GM19025 (cell line): ENCODE measurements around the gene LCN6.
"Not testable (repeated sequence)": the region's sequence is repeated elsewhere in the genome, so short reads cannot be mapped to it uniquely, and the experiment has no call there.

Source experiments
- ATAC-seq: cut with Tn5 transposase; IDR thresholded peaks from one replicate; pipeline ENCODE4 v1.9.1; 2021; ENCODE audit warnings: mild to moderate bottlenecking, low read depth, moderate library complexity; ENCODE audit not compliant: unreplicated experiment

LCN6 gene

DNA sequence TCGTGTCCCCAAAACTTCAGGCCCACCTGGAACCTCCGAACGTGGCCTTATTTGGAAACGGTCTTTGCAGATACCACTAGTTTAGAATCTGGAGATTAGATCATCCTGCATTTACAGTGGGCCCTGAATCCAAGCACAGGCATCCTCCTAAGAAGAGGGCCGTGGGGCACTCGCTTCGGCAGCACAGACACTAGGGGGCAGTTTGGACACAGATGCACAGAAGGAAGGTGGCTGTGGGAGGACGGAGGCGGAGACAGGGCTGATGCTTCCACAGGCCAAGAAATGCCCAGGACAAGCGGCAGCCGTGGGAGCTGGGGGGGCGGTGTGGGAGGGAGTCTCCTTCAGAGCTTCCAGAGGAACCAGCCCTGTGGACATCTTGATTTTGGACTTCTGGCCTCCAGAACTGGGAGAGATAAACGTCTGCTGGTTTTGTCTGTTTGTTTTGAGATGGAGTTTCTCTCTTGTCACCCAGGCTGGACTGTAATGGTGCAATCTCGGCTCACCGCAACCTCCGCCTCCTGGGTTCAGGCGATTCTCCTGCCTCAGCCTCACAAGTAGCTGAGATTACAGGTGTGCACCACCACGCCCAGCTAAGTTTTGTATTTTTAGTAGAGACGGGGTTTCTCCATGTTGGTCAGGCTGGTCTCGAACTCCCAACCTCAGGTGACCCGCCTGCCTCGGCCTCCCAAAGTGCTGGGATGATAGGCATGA, 12.7 kb upstream of the LCN6 start:
- ATAC-seq = not testable (repeated sequence)

DNA sequence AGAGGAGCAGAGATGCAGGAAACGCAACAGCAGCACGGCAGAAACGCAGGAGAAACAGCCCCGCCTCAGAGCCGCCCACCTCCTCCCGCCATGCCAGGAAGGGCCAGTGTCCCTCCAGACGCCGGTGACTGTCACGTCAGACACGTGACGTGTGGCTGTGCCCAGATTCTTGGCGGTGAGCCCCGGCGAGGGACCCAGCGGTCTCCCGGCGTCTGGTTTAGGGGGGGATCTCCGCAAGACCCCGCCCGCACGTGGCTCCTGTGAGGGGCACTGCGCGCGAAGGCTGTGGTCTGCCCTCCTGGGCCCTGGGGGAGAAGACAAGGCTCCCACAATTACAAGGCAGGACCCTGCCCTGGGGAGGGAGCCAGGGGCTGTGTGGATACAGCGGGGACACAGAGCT, 12.1 kb upstream of the LCN6 start:
- ATAC-seq = no peak

DNA sequence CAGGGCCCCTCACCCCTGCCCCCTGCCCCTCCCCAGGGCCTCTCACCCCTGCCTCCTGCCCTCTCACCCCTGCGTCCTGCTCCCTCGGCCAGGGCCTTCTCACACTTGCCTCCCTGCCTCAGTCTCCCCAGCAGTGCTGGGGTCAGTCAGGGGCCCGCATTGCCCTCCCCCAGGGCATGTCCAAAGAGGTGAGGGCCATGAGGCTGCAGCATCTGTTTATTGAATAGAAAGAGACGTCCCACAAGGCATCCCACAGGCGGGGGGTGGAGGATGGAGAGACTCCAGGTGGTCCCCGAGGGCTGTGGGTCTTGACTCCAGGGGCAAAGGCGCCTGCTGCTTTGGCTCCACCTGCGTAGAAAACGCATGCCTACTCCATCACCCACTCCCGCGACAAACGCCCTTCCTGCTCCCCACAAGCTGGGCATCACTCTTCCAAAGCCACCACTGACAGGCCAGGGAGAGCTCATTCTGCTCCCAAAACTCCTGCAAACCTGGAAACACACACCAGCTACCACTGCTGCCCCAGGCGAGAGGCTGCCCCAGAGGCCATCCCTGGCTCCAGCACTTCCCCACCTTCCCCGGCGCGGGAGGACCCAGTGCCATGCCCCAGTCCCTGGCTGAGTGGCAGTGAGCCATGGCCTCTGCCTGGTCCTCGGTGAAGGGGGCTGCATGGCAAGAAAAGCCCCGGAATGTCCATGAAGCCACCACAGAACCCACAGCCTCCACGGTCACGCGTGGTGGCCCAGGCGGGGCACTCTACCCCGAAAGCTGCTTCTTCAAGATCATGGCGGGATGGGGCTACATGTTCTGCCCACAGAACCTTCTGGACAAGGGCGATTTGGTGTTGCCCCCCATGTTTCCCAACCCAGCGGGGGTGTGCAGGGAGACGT, 11.4 kb upstream of the LCN6 start:
- ATAC-seq = no peak

DNA sequence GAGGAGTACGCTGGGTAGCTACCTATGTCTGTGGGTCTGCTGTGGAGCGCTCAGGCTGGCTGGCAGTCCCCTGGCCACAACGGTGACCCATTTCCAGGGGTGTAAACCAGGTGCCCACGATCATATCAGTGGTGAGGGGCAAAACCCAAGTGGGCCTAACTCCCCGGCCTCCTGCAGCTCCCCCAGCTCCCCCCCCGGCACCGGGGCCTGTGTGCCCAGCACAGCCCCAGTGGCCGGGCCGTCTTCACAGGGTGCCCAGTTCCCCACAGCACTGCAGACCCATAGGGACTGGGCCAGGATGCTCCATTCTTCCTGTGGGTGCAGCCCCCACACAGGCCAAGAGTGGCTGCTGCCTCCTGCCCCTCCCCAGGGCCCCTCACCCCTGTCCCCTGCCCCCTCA, 10.7 kb upstream of the LCN6 start:
- ATAC-seq = no peak

DNA sequence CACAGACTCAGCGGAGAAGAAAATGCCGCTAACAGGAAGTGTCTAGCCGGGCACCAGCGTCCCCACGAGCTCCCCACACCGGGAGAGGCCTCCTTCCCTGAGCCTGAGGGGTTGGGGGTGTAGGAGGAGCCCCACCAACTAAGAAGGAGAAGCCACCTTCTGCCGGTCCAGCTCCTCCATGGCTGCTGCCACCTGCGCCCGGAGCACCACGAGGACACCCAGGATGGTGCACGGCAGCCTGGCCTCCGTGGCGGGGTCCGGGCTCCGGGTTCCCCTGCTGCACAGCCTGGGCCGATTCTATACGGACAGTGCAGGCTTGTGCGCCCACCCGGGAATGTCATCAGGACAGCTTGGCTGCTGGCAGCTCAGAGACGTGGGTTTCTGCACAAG, 9.4 kb upstream of the LCN6 start:
- no peak for ATAC-seq

DNA sequence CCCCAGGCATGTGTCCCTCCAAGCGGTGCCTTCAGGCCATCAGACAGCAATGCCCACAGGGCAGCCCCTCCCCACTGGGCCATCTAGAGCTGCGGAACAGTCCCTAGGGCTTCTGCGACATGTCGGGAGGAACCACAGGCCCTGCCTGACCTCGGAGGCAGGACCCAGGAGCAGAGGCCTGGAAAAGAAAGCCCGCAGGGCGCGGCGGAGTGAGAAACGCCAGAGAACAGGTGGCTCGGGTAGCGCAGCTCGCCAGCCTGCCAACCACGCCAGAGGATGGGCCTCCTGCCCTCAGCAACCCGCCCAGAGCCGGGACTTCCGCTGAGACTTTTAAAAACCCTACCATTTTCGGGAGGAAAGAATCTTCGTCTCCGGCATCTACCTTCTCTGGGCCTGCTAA, 9.0 kb upstream of the LCN6 start:
- ATAC-seq = no peak

DNA sequence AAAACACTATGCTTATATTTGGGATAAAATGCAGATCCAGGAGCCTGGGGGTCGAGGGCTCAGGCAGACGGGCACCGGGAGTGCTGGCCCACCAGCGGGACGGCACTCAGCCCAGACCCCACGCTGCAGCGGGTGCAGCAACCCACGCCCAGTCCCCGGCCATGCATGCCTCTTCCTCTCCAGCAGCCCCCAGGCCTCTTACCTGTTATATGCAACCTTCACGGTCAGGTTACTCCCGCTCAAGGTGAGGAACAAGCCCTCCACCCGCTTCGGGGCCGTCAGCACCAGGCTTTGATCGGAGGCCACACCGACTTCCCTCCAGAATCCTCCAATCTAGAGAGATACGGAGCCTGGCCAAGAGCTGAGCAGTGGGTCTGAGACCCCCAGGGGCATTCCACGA, 8.5 kb upstream of the LCN6 start:
- ATAC-seq = no peak

DNA sequence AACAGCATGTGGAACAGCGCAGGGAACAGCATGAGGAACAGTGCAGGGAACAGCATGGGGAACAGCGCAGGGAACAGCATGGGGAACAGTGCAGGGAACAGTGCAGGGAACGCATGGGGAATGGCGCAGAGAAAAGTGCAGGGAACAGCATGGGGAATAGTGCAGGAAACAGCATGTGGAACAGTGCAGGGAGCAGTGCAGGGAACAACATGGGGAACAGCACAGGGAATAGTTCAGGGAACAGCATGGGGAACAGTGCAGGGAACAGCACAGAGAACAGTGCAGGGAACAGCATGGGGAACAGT, 7.8 kb upstream of the LCN6 start:
- no peak for ATAC-seq

DNA sequence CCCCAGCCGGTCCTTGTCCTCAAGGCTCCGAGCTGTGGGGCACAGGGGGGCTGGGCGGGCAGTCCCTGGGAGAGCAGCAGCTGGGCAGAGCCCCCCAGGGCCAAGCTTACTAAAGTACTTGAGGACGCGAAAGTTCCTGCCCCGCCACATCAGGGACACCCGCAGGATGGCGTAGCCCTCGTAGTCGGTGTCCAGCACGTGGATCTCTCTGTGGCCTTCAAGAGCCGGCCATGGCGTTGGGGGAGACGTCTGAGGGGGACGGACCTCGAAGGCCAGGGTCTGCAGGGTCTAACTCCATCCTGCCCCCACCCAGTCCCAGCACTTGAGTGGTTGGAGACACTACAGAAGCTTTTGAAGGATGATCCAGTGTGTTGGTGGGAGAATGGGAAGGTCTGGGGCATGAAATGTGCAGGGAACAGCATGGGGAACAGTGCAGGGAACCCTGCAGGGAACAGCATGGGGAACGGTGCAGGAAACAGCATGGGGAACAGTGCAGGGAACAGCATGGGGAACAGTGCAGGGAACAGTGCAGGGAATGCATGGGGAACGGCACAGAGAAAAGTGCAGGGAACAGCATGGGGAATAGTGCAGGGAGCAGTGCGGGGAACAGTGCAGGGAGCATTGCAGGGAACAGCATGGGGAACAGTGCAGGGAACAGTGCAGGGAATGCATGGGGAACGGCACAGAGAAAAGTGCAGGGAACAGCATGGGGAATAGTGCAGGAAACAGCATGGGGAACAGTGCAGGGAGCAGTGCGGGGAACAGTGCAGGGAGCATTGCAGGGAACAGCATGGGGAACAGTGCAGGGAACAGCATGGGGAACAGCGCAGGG, 7.2 kb upstream of the LCN6 start:
- not testable (repeated sequence) for ATAC-seq

DNA sequence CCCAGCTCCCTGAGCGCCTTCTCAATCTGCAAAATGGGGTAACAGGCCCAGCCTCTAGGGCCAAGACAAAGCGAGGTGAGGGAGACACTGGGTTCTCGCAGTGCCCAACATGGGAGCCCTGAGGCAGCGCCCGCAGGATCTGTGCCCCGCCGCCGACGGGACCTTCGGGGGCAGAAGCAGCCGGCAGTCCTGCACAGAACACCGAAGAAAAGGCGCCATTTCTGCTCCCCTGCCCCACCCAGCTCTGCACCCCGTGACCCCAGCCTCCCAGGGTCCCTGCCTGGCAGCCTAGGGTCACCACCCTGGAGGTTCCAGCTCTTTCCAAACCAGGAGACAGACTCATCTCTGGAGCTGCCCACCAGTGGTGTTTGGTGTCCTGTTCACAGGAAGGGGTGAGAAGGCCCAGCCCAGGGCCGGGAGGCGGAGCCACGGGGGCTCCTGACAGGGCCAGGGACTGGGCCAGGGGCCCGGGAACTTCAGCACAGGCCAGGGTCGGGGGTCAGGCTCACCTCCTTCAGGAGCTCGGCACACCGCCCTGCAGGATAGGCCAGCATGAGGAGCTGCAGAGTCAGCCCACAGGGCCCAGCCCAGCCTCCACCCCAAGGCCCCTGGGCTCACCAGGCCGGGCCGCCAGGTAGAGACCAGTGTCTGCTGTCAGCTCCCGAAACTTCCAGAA, 6.4 kb upstream of the LCN6 start:
- ATAC-seq = no peak

DNA sequence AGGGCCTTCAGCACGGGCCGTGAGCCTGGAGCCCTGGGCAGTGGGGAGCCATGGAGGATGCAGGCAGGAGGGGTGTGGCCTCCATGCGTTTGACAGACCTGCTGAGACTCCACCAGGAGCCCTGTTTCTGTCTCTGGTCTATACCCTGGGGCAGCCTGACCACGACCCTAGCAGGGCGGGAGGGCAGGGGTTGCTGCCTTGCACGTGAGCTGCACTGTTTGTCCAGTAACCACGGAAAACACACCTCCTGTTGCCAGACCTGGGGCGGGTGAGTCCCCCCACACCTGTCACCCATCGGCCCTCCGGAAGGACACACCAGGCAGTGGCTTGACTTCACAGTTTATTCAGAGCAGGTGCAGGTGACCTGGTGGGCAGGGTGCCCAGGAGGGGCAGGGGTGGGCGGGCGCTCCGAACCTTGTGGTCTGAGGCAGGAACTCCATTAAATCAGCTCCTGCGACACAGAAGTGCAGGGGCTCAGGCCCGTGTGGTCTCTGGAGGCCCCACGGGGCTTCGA, 5.8 kb upstream of the LCN6 start:
- ATAC-seq = no peak

DNA sequence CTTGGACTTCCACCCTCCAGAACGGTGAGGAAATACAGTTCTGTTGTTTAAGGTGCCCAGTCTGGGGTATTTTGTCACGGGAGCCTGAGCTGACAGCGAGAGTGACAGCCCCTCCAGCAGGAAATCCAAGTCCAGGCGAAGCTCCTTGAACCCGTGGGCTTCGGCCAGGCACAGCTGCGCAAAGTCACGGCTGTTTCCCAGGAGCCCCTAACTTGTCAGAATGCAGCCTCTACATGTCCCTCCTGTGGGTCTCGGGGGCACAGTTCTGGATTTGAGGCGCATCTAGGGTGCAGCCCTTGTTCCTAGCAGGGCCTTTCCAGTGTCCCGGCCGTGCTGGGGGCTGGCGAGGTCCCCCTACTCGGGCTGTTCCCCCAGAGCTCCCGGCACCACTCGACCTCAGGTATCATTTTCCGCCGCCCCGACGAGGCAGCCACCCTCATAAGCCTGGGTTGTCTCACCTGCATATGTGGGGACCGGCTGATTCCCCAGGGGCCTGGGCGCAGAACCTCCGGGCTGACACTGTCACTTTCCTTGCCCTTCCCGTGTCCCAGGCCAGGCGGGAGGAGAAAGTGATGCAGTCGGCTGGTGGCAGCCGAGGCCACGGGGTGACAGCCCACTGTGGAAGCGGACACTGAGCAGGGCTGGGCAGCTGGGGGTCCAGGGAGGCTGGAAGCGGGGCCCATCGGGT, 5.2 kb upstream of the LCN6 start:
- no peak for ATAC-seq

DNA sequence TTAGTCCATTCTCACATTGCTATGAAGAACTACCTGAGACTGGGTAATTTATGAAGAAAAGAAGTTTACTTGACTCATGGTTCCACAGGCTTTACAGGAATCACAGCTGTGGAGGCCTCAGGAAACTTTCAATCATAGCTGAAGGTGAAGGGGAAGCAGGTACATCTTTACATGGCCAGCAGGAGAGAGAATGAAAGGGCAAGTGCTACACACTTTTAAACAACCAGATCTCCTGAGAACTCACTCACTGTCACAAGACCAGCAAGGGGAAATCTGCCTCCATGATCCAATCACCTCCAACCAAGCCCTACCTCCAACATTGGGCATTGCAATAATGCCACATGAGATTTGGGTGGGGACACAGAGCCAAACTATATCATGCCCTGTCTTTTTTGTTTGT, 3.5 kb upstream of the LCN6 start:
- no peak for ATAC-seq

DNA sequence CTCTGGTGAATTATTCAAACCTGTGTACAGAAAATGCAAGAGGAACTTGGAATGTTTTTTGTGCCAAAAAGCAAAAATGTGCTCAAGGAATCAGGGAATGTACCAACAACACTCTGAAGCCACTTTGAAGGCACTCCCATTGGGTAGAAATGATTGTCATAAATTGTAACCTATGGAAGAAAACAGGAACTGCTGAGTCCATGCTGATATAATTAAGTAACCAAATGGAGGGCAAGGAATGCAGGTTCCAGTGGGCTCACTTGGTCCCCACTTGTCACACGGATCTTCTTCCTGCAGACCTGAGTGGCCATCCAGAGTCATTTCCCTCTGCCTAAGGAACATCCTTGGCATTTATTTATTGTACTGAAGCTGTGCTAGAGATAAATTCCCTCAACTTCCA, 2.9 kb upstream of the LCN6 start:
- no peak for ATAC-seq

DNA sequence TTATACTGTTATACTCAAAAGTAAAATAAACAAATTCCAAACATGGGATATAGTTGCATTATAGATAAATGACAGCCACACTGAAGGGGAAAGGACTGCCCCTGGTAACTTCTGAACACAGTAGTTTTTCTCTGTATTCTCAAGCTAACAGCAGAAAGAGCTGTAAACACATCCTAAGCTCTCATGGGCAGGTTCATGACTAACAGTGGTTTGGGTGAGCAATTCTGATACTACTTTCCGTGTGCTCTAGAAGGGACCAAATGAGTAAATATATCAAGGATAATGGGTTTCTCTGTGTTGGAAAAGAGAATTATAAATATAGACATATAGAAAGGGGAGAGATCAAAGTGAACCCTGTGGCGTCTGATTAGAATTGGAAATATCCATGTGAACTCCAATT, 2.2 kb upstream of the LCN6 start:
- ATAC-seq = no peak

DNA sequence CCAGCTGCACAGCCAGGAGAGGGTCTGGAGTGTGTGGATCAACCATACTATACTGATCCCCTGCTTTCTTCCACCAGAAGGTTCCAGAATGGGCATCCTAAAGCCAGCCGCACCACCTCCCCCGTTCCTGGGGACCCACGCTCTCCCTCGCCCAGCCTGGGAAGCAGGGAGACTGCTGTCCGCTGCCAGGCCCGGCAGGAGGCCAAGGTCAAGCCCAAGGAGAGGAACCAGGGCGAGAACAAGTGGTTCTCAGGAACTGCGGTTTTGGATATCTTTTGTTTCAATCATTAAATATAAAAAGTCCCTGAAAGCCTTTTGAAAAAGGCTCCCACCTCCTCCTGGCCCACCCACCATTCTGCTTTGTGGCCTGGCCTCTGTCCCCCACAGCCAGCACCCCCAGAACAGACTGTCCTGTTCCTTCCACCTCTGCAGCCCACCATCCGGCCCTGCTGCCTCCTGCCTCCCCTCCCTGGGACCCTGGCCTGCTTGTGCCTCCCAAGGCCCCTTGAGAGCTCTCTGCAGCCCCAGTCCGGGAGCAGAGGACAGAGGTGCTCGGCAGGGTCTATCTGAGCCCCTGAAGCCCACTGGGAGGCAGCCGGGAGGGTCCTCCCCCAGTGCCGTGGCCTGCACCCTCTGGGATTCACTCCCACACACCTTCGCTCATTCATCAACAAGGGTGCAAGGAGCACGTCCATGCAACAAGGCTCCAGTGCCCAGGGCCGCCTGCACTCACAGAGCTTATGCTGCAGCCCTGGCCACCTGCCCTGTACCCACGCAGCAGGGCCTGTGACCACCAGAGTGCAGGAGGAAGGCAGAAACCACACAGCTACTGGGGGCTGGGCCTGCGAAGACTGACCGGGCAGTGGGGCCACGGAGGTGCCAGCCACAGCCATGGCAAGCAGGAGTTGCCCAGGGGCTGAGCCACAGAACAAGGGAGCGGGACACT, 614 bp upstream of the LCN6 start:
- no peak for ATAC-seq

DNA sequence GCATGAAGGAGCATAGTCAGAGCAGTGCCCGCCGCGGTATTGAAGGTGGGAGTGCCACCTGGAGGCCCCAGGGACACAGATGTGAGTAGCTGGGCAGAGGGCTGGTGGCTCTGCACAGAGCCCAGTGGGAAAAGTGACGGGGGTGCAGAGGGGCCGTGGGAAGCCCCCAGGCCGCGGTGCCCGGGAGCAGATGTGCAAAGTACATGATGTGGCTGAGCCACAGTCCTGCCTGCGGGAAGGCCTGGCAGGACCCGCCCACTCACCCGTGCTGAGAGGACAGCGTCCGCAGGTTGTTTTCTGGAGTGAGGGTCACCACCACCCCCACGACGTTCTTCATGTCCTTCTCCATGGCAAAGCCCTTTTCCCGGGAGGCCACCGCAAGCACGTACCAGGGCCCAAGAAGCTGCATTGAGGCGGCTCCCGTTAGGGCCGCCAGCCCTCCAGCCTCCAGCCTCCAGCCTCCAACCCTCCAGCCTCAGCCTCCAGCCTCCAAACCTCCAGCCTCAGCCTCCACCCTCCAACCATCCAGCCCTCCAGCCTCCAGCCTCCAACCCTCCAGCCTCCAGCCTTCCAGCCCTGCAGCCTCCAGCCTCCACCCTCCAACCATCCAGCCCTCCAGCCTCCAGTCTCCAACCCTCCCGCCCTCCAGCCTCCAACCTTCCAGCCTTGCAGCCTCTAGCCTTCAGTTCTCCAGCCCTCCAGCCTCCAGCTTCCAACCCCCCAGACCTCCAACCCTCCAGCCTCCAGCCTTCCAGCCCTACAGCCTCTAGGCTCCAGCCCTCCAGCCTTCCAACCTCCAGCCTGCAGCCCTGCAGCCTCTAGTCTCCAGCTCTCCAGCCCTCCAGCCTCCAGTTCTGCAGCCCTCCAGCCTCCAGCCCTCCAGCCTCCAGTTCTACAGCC, 914 bp downstream of the LCN6 start:
- no peak for ATAC-seq

DNA sequence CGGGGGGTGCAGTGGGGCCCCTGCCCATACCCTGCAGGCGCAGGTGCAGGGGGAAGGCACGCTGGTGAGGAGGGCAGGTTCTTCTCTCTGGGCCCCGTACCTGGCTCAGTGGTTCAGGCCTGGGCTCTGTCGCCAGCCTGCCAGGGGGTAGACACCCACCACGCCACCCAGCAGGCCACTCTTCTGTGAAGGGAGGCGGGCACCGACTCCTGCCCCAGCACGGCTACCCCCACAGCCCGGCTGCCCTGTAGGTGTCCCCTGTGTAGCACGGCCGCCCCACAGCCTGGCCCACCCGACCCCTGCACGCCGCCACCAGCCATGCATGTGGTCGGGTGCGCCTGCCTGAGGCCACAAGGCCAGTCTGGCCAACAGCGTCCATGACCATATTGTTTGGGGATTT, 1.7 kb downstream of the LCN6 start:
- no peak for ATAC-seq
